Coronary artery (tissue), 2 donors: ENCODE data around the gene ADIPOR2.
A peak's percentile ranks its signal among the peaks of the same experiment; 100 is the strongest.
"Not testable (repeated sequence)": the region's sequence is repeated elsewhere in the genome, so short reads cannot be mapped to it uniquely, and the experiment has no call there.

ENCODE experiments used
- DNase-seq: peaks from one replicate; pipeline ENCODE4 v3.0.0-alpha.2; 2017; ENCODE audit warnings: low spot score
- H3K27ac ChIP-seq, 2 donors: fragments of 200-600 bp; sonication (generic); one replicate each; pipeline ENCODE4 v1.5.1; 2016 to 2019
- H3K4me3 ChIP-seq: fragments of 200-600 bp; sonication (generic); 2 replicates; pipeline ENCODE4 v1.5.1; 2016; ENCODE audit warnings: mild to moderate bottlenecking, moderate library complexity
- TF ChIP-seq, protein P1 (sequence below): fragments of 200-600 bp; sonication (generic); IDR thresholded peaks from one replicate; pipeline ENCODE4 v1.5.1; 2019; ENCODE audit warnings: antibody characterized with exemption

The ADIPOR2 gene

DNA sequence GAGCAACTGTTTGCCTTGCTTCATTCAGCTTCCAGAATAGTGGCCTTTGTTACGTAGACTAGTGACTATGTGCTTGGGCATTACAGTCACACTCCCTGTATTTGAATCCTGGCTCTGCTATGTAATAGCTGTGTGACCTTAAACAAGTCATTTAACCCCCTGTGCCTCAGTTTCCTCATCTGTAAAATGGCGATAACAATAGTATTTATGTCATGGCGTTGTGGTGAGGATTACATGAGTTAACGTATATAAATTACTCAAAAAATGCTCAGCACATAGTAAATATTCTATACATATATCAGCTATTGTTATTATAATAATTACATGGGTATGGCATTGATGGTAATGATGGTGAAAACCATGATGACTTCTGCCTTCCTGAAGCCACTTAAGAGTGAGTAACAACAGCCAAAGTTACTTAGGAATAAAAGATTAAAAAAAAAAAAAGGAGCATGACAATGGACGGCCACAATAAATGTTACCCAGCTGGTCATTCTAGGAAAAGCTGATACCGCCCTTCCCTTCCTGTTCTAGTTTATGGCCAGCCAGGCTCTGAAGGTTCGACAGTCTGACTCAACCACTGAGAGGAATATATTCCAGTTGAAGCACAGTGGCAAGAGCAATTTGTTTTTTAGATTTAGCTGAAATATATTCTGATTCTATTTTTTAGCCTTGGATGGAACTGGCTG, 9.9 kb upstream of the ADIPOR2 start:
- DNase-seq, result no peak
- Histone ChIP-seq H3K4me3 (no peak overlapping the region), H3K27ac (peak overlapping the region; percentile 10 to 32)
- TF ChIP-seq, protein P1, sequence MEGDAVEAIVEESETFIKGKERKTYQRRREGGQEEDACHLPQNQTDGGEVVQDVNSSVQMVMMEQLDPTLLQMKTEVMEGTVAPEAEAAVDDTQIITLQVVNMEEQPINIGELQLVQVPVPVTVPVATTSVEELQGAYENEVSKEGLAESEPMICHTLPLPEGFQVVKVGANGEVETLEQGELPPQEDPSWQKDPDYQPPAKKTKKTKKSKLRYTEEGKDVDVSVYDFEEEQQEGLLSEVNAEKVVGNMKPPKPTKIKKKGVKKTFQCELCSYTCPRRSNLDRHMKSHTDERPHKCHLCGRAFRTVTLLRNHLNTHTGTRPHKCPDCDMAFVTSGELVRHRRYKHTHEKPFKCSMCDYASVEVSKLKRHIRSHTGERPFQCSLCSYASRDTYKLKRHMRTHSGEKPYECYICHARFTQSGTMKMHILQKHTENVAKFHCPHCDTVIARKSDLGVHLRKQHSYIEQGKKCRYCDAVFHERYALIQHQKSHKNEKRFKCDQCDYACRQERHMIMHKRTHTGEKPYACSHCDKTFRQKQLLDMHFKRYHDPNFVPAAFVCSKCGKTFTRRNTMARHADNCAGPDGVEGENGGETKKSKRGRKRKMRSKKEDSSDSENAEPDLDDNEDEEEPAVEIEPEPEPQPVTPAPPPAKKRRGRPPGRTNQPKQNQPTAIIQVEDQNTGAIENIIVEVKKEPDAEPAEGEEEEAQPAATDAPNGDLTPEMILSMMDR, result no peak

GRCh38 chr12:1681493-1681807, 9.4 kb upstream of the ADIPOR2 start:
- H3K27ac ChIP-seq, result peak overlapping the region; percentile 10 to 32
- DNase-seq, result no peak
- TF ChIP-seq, protein P1, result no peak
- no peak overlapping the region for H3K4me3 ChIP-seq

DNA sequence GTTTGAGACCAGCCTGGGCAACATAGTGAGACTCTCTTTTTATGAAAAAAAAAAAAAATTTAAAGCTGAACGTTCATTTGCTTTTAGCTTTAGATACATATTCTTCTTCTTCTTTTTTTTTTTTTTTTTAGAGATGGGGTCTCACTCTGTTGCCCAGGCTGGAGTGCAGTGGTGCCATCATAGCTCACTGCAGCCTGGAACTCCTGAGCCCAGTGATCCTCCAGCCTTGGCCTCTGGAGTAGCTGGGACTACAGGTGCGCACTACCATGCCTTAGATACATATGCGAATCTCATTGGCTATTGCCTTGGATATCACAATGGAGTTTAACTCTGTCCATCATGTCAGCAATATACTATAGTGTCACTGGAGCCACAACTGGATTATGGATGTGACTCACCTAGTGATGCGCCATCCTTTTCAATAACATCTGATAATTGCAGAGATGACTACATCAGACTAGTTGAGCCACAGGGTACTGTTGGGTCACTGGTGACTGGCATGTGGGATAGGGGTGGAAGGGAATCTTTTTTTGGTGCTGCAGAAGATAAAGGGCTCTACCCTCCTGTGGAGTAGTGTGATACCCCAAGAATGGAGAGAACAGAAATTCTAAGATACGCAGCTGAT, 2.7 kb upstream of the ADIPOR2 start:
- H3K27ac ChIP-seq, result no peak overlapping the region
- TF ChIP-seq, protein P1, result no peak
- no peak overlapping the region for H3K4me3 ChIP-seq
- no peak for DNase-seq

GRCh38 chr12:1691123-1692007, 495 bp downstream of the ADIPOR2 start:
- peak overlapping the region; percentile 87 to 97 for H3K27ac ChIP-seq
- no peak for DNase-seq

GRCh38 chr12:1692226-1692625, 1.4 kb downstream of the ADIPOR2 start:
- H3K4me3 ChIP-seq, result peak overlapping the region; percentile 98
- no peak overlapping the region for H3K27ac ChIP-seq
- TF ChIP-seq, protein P1, result no peak
- no peak for DNase-seq

More at GRCh38 chr12:1691123-1692007, 495 bp downstream of the ADIPOR2 start:
- TF ChIP-seq, protein P1, result no peak
- peak overlapping the region; percentile 98 for H3K4me3 ChIP-seq

DNA sequence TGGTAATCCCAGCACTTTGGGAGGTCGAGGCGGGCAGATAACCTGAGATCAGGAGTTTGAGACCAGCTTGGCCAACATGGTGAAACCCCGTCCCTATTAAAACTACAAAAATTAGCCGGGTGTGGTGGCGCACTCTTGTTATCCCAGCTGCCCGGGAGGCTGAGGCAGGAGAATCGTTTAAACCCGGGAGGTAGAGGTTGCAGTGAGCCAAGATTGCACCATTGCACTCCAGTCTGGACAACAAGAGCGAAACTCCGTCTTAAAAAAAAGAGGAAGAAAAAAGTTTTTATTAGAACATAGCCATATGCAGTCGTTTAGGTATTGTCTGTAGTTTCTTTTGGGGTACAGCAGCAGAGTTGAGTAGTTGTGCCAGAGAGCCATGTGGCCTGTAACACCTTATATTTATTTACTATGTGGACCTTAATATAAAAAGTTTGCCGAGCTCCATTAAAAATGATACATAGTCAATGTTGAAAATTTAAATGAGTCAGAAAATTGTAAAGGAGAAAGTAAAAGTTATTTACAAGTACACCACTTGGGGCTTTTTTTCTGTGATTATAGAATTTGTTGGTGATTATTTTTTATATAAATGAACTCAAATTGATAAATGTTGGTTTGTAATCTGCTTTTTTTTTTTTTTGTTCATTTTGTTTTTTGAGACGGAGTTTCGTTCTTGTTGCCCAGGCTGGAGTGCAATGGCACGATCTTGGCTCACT, 2.2 kb downstream of the ADIPOR2 start:
- TF ChIP-seq, protein P1, result no peak
- DNase-seq, result no peak
- Histone ChIP-seq H3K27ac (no peak overlapping the region), H3K4me3 (no peak overlapping the region)

DNA sequence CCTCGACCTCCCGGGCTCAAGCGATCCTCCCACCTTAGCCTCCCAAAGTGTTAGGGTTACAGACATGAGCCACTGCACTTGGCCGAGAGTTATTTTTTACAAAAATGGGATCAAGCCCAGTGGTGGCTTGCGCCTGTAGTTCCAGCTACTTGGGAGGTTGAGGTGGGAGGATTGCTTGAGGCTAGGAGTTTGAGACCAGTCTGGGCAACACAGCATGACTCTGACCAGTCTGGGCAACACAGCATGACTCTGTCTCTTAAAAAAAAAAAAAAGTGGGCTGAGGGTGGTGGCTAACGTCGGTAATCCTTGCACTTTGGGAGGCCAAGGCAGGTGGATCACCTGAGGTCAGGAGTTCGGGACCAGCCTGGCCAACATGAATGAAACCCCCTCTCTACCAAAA, 4.2 kb downstream of the ADIPOR2 start:
- H3K27ac ChIP-seq, DNase-seq, H3K4me3 ChIP-seq: not testable (repeated sequence)
